Chondrocyte (in vitro differentiated cells): Measurements from ENCODE around the gene SPTBN2. TPM values are rescaled to one million over a fixed set of nuclear protein-coding genes. Genes with fewer than 3 reads are reported as not detected.
A peak's percentile ranks its signal among the peaks of the same experiment; 100 is the strongest.

ENCODE experiments used
- DNase-seq: peaks from one replicate; pipeline ENCODE4 v3.0.0; 2021; ENCODE audit warnings: mixed read lengths, low spot score
- H3K27ac Mint-ChIP-seq: one replicate; pipeline ENCODE4 v1.8.0; 2021; ENCODE audit warnings: mild to moderate bottlenecking, moderate library complexity, mixed read lengths; ENCODE audit not compliant: unreplicated experiment
- H3K27me3 Mint-ChIP-seq: 2 replicates; pipeline ENCODE4 v1.8.0; 2021; ENCODE audit warnings: low read depth, mixed read lengths
- H3K36me3 Mint-ChIP-seq: 2 replicates; pipeline ENCODE4 v1.8.0; 2021; ENCODE audit warnings: low read depth, mixed read lengths
- H3K4me1 Mint-ChIP-seq: 2 replicates; pipeline ENCODE4 v1.8.0; 2021; ENCODE audit warnings: low read depth, mild to moderate bottlenecking, mixed read lengths
- H3K4me3 Mint-ChIP-seq: one replicate; pipeline ENCODE4 v1.8.0; 2021; ENCODE audit warnings: mild to moderate bottlenecking, moderate library complexity, mixed read lengths; ENCODE audit not compliant: unreplicated experiment
- H3K9me3 Mint-ChIP-seq: 2 replicates; pipeline ENCODE4 v1.8.0; 2021; ENCODE audit warnings: low read depth, mixed read lengths
- total RNA-seq: library from RNA; stranded (reverse); gene quantifications from 3 replicates; pipeline ENCODE4 v1.2.1, GENCODE V29; 2021
- TF ChIP-seq, protein P1 (sequence below): fragments of 200-600 bp; sonication (generic); IDR thresholded peaks from 2 replicates; pipeline ENCODE4 v1.5.0; 2021; ENCODE audit warnings: antibody characterized with exemption, mild to moderate bottlenecking, moderate library complexity

The SPTBN2 gene
- total RNA-seq, 1 donor from 2014 or later: 15.7 TPM

DNA sequence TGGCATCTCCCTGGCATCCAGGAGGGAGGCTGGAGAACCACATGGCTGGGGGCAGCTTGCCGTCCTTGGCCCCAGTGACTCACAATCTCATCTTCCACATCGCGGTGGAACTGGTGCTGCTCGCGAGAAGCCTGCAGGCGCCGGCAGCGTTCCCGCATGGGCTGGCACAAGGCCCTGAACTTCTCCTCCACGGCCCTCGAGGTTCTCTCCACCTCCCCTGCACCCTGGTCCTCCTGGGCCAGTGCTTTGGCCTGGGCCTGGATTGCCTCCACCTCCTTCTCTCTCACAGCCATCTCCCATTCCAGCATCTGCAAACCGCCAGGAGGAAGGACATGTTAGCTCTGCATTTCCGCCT lies 35.0 kb downstream of the SPTBN2 start:
- Mint-ChIP-seq H3K4me3 (no peak overlapping the region), H3K27me3 (no peaks in the 10 kb centered on the region), H3K27ac (no peak overlapping the region), H3K9me3 (no peaks in the 10 kb centered on the region), H3K36me3 (peaks cover 6% of the 10 kb centered on the region), H3K4me1 (peaks cover 3% of the 10 kb centered on the region)
- peak; percentile 88 for DNase-seq
- TF ChIP-seq, protein P1, sequence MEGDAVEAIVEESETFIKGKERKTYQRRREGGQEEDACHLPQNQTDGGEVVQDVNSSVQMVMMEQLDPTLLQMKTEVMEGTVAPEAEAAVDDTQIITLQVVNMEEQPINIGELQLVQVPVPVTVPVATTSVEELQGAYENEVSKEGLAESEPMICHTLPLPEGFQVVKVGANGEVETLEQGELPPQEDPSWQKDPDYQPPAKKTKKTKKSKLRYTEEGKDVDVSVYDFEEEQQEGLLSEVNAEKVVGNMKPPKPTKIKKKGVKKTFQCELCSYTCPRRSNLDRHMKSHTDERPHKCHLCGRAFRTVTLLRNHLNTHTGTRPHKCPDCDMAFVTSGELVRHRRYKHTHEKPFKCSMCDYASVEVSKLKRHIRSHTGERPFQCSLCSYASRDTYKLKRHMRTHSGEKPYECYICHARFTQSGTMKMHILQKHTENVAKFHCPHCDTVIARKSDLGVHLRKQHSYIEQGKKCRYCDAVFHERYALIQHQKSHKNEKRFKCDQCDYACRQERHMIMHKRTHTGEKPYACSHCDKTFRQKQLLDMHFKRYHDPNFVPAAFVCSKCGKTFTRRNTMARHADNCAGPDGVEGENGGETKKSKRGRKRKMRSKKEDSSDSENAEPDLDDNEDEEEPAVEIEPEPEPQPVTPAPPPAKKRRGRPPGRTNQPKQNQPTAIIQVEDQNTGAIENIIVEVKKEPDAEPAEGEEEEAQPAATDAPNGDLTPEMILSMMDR: no peak

DNA sequence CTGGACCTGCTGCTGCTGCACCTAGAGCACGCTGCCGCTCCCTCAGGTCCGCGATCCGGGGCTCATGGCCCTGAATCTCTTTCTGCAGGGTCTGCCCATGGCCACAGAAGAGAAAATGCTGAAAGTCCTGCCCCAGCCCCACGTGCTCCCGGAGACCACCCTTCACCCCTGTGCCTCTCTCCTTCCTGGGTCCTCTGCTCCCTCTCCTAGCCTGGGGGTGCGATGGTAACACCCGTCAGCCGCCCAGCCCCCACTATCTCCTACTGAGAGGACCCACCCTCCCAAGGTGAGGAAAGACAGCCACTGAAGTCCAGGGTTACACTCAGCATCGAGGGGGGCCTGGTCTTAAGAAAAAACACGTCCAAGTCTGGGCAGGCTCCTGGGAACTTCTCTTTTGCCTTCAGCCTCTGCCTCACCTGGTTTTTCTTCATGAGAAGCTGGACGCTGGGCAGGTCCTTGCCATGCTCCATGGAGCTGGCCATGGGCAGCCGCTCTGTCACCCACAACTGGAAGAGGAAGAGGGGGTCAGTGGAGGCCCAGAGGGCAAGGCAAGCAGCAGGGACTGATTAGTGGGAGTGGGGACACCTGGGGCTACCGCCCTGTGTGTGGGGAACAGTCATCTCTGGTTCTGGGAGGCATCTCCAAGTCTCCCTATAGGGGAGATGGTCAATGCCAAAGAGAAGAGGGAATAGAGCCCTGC lies 35.5 kb downstream of the SPTBN2 start:
- H3K27me3 Mint-ChIP-seq: no peaks in the 10 kb centered on the region
- no peak overlapping the region for H3K27ac Mint-ChIP-seq
- peaks cover 3% of the 10 kb centered on the region for H3K4me1 Mint-ChIP-seq
- H3K36me3 Mint-ChIP-seq: peaks cover 5% of the 10 kb centered on the region
- TF ChIP-seq, protein P1: no peak
- peak; percentile 66 for DNase-seq
- no peak overlapping the region for H3K4me3 Mint-ChIP-seq
- H3K9me3 Mint-ChIP-seq: no peaks in the 10 kb centered on the region

DNA sequence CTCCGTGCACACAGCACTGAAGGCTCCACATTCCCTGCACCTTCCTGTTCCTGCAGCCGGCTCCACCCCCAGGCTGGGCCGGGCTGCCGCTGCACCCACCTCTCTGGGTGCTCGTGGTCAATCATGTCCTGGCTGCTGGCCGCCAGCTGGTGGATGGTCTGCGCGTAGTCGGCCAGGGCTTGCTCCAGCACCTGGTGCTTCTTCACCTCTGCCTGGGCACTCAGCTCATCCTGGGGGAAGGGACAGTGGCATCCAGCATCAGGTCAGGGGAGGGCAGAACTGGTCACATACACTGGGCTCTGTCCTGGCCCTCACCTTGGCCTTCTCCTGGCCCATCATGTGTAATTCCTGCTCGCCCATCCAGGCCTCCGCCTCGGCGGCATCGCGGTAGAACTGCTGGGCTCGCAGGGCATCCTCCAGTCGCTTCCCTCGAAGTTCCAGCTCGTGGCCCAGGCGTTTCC lies 36.1 kb downstream of the SPTBN2 start:
- peaks cover 3% of the 10 kb centered on the region for H3K4me1 Mint-ChIP-seq
- H3K4me3 Mint-ChIP-seq: no peak overlapping the region
- H3K36me3 Mint-ChIP-seq: peaks cover 5% of the 10 kb centered on the region
- H3K9me3 Mint-ChIP-seq: no peaks in the 10 kb centered on the region
- DNase-seq: peak; percentile 77
- no peak overlapping the region for H3K27ac Mint-ChIP-seq
- H3K27me3 Mint-ChIP-seq: no peaks in the 10 kb centered on the region
- TF ChIP-seq, protein P1: no peak

DNA sequence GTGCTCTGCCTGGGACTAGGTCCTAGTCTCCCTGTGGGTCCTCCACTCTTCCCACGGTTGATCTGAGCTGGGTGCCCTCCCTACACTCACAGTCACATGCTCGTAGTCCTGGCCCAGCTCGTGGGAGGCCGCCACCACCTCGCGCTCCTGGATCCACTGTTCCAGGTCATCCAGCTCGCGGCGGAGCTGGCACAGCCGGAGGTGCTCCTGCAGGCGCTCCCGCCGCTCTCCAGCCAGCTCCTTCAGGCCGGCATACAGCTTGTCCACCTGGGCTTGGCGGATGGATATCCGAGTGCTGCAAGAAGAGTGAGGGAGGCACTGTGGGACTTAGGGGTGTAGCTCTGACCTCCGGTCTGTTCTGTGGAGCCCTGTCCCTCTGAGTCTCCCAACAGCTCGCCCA lies 36.6 kb downstream of the SPTBN2 start:
- TF ChIP-seq, protein P1: no peak
- Mint-ChIP-seq H3K27me3 (no peaks in the 10 kb centered on the region), H3K4me1 (peaks cover 3% of the 10 kb centered on the region), H3K9me3 (no peaks in the 10 kb centered on the region), H3K36me3 (peaks cover 2% of the 10 kb centered on the region), H3K27ac (no peak overlapping the region), H3K4me3 (no peak overlapping the region)
- peak; percentile 85 for DNase-seq

DNA sequence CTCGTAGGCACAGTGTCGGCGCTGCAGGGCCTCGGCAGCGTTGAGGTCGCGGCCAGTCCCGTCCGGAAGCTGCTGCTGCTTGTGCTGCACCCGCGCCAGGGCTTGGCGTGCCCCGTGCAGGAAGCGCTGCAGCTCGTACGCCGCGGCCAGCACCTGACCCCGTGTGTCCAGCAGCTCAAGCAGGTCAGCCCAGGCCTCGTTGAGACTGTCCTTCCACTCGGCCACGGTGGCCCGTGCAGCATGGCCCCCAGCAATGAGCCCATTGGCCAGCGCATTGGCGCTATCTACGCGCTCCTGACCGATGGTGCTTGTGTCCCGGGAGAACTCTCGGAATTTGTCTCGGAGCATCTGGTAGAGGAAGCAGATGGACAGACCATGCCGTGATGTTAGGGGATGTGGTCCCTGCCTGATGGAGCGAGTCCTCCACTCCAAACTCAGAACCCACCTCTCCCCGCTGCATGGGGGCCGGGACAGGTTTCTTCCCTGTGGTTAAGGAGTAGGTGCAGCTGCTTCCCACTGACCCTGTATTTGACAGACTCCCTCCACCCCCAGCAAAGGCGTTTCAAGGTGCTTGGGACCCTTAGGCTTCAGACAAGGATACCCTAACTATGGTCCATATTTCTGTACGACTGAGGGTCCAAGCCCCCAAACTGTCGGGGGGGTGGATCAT lies 37.6 kb downstream of the SPTBN2 start:
- Mint-ChIP-seq H3K27me3 (no peaks in the 10 kb centered on the region), H3K4me3 (no peak overlapping the region), H3K27ac (no peak overlapping the region)

More for the DNA sequence above, 37.6 kb downstream of the SPTBN2 start:
- Mint-ChIP-seq H3K36me3 (peaks cover 4% of the 10 kb centered on the region), H3K4me1 (peaks cover 3% of the 10 kb centered on the region), H3K9me3 (no peaks in the 10 kb centered on the region)
- DNase-seq: peak; percentile 90
- TF ChIP-seq, protein P1: no peak
